ENCODE results near the gene CACNG6. TPM values are rescaled to one million over a fixed set of nuclear protein-coding genes. Genes with fewer than 3 reads are reported as not detected.
"Not testable (repeated sequence)": the region's sequence is repeated elsewhere in the genome, so short reads cannot be mapped to it uniquely, and the experiment has no call there.

The CACNG6 gene
- total and polyA plus RNA-seq, 2 donors (not counting 1 experiment from before 2014, with no cell fraction given) = under 0.01 TPM; not detected in 1

DNA sequence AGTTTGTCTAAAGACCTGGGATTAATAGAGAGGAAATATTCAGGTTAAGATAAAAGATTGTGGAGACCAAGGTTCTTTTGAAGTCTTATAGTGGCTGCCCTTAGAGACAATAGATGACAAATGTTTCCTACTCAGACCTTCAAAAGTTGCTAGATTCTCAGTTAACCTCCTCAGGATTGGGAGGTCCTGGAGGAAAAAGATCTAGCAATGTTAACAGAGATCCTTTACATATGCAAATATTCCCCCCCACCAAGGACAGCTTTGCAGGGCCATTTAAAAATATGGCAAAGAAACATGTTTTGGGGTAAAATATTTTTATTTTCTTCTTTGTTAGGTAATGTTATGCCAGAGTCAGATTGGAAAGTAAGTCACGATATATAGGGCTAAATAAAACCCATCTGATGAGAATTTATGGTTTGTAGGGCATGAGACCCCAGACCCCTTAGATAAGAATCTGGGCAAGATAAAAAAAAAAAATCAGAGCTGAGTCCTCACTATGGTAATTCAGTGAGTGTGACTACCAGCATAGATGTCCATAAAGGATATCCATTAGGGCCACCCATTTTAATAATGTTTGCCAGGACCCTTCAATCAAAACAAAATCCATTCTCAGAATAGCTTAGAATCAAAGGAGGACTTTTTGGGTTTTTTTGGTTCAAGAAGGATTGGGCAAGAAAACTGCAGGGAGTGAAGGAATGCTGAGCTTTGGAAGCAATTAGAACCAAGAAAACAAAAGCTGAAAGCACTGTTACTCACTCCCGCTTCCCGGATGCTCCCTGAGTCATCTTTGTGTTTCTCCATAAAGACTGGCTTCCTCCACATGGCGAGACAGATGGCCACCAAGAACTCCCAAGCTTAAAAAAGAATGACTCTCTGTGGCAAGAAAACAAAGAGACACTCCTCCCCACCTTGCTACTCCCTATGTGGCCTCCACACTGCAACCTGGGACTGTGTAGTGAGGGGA lies 44.1 kb downstream of the CACNG6 start:
- Histone ChIP-seq H3K9me3 (ENCODE audit: control insufficient read depth, insufficient read depth, low read depth, low read length) (no peaks in the 10 kb centered on the region), H3K4me2 (ENCODE audit: extremely low read depth, insufficient read depth, low read length) (no peak overlapping the region), H3K4me3 (replicated peaks in 1 of 4; ENCODE audit: control extremely low read depth in 1 of 4, insufficient read depth in 1 of 4, low read depth in 3 of 4, low read length in 4 of 4) (no peak overlapping the region), H2AFZ (ENCODE audit: low read length) (no peak overlapping the region), H3K27me3 (ENCODE audit: control insufficient read depth, insufficient read depth, low read length) (no peaks in the 10 kb centered on the region), H3K4me1 (ENCODE audit: control insufficient read depth, extremely low read depth, insufficient read depth, low read length) (no peaks in the 10 kb centered on the region), H3K9ac (ENCODE audit: insufficient read depth, low read length) (no peak overlapping the region), H3K27ac (ENCODE audit: insufficient read depth, low read length) (no peak overlapping the region), H4K20me1 (ENCODE audit: control insufficient read depth, extremely low read depth, insufficient read depth, low read length) (no peaks in the 10 kb centered on the region), H3K79me2 (ENCODE audit: control insufficient read depth, insufficient read depth, low read length) (no peaks in the 10 kb centered on the region), H3K36me3 (ENCODE audit: control insufficient read depth, insufficient read depth, low read length) (no peaks in the 10 kb centered on the region)
- no peak for TF ChIP-seq EZH2 (IDR thresholded peaks at IDR 0.05; ENCODE audit: low read length, missing control alignments)
- TF ChIP-seq, protein P1, sequence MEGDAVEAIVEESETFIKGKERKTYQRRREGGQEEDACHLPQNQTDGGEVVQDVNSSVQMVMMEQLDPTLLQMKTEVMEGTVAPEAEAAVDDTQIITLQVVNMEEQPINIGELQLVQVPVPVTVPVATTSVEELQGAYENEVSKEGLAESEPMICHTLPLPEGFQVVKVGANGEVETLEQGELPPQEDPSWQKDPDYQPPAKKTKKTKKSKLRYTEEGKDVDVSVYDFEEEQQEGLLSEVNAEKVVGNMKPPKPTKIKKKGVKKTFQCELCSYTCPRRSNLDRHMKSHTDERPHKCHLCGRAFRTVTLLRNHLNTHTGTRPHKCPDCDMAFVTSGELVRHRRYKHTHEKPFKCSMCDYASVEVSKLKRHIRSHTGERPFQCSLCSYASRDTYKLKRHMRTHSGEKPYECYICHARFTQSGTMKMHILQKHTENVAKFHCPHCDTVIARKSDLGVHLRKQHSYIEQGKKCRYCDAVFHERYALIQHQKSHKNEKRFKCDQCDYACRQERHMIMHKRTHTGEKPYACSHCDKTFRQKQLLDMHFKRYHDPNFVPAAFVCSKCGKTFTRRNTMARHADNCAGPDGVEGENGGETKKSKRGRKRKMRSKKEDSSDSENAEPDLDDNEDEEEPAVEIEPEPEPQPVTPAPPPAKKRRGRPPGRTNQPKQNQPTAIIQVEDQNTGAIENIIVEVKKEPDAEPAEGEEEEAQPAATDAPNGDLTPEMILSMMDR (conservative IDR thresholded peaks at IDR 0.05 in 1 of 2, IDR thresholded peaks at IDR 0.05 in 1 of 2; ENCODE audit: low read depth in 1 of 2, low read length in 2 of 2) = no peak
- peak; percentile 77 to 86 for DNase-seq (ENCODE audit: low read depth in 2 of 2)

DNA sequence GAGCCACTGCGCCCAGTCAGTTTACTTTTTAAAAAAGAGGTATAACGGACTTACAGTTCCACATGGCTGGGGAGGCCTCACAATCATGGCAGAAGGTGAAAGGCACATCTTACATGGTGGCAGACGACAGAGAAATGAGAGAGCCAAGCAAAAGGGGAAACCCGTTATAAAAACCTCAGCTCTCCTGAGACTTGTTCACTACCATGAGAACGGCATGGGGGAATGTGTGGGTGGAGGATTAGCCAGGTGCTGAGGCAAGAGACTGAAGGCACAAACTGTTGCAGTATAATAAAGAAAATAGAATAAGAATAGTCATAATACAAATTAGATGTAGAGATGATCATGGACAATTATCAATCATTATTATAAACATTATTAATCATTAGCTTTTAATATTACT lies 45.1 kb downstream of the CACNG6 start:
- not testable (repeated sequence) for H3K4me3 ChIP-seq (replicated peaks in 1 of 4; ENCODE audit: control extremely low read depth in 1 of 4, insufficient read depth in 1 of 4, low read depth in 3 of 4, low read length in 4 of 4); H3K9me3 ChIP-seq (ENCODE audit: control insufficient read depth, insufficient read depth, low read depth, low read length); DNase-seq (ENCODE audit: low read depth in 2 of 2); H2AFZ ChIP-seq (ENCODE audit: low read length); H3K79me2 ChIP-seq (ENCODE audit: control insufficient read depth, insufficient read depth, low read length); H3K27me3 ChIP-seq (ENCODE audit: control insufficient read depth, insufficient read depth, low read length); H3K27ac ChIP-seq (ENCODE audit: insufficient read depth, low read length); H3K9ac ChIP-seq (ENCODE audit: insufficient read depth, low read length); H4K20me1 ChIP-seq (ENCODE audit: control insufficient read depth, extremely low read depth, insufficient read depth, low read length); H3K36me3 ChIP-seq (ENCODE audit: control insufficient read depth, insufficient read depth, low read length); H3K4me2 ChIP-seq (ENCODE audit: extremely low read depth, insufficient read depth, low read length); H3K4me1 ChIP-seq (ENCODE audit: control insufficient read depth, extremely low read depth, insufficient read depth, low read length)

DNA sequence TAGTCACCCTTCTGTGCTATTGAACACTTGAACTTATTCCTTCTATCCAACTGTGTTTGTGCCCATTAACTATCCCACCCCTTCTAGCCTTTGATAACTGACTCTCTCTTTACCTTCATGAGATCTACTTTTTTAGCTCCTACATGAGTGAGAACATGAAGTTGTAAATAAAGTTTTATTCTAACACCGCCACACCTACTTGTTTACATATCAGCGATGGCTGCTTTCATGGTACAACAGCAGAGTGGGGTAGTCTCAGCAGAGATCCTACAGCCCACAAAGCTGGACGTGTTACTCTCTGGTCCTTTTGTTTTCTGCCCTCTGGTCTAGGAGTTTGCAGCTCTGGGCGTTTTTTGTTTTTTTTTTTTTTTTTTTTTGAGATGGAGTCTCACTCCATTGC lies 48.6 kb downstream of the CACNG6 start:
- Histone ChIP-seq H3K27me3 (ENCODE audit: control insufficient read depth, insufficient read depth, low read length) (no peaks in the 10 kb centered on the region), H3K79me2 (ENCODE audit: control insufficient read depth, insufficient read depth, low read length) (no peaks in the 10 kb centered on the region), H3K4me3 (replicated peaks in 1 of 4; ENCODE audit: control extremely low read depth in 1 of 4, insufficient read depth in 1 of 4, low read depth in 3 of 4, low read length in 4 of 4) (no peak overlapping the region), H3K36me3 (ENCODE audit: control insufficient read depth, insufficient read depth, low read length) (no peaks in the 10 kb centered on the region), H3K4me2 (ENCODE audit: extremely low read depth, insufficient read depth, low read length) (no peak overlapping the region), H3K4me1 (ENCODE audit: control insufficient read depth, extremely low read depth, insufficient read depth, low read length) (no peaks in the 10 kb centered on the region), H3K9ac (ENCODE audit: insufficient read depth, low read length) (no peak overlapping the region), H2AFZ (ENCODE audit: low read length) (no peak overlapping the region), H3K9me3 (ENCODE audit: control insufficient read depth, insufficient read depth, low read depth, low read length) (no peaks in the 10 kb centered on the region), H4K20me1 (ENCODE audit: control insufficient read depth, extremely low read depth, insufficient read depth, low read length) (no peaks in the 10 kb centered on the region), H3K27ac (ENCODE audit: insufficient read depth, low read length) (no peak overlapping the region)
- no peak for TF ChIP-seq EZH2 (IDR thresholded peaks at IDR 0.05; ENCODE audit: low read length, missing control alignments)
- TF ChIP-seq, protein P1 (conservative IDR thresholded peaks at IDR 0.05 in 1 of 2, IDR thresholded peaks at IDR 0.05 in 1 of 2; ENCODE audit: low read depth in 1 of 2, low read length in 2 of 2) = no peak
- DNase-seq (ENCODE audit: low read depth in 2 of 2) = no peak
